Uterus (tissue), 2 donors: Measurements from ENCODE around the gene SLC6A4.

Experiments
- POLR2A ChIP-seq, 2 donors: fragments of 450-650 bp; IDR thresholded peaks; one replicate each; pipeline ENCODE4 v1.6.1; 2016; ENCODE audit warnings: antibody characterized with exemption in 2 of 2, mild to moderate bottlenecking in 1 of 2, moderate library complexity in 1 of 2
- TF ChIP-seq, protein P1 (sequence below), 4 experiments: fragments of 200-600 bp in 2 of 4; fragments of 450-650 bp in 2 of 4; sonication (generic) in 2 of 4; IDR thresholded peaks; one replicate each; pipeline ENCODE4 v1.5.1; 2016 to 2019; ENCODE audit warnings: antibody characterized with exemption in 4 of 4, mild to moderate bottlenecking in 2 of 4, moderate library complexity in 1 of 4

DNA sequence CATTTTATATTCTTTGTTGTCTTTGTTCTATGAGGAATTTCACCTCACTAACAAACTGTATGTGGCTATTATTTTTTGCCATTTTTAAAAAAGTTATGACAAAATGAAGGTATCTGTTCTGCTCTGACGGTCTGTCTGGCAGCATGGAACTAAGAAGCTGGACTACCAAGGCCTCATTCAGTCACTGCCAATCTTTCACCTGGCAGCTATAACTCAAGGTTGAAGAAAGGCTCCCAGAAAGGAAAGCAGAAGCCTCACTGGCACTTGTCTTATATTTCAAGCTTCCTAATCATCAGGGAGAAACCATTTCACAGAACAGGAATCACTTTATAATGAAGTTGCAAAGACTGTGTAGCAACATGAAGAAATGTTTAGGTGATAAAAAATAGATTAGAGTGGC, 18.7 kb upstream of the SLC6A4 start:
- TF ChIP-seq, protein P1, sequence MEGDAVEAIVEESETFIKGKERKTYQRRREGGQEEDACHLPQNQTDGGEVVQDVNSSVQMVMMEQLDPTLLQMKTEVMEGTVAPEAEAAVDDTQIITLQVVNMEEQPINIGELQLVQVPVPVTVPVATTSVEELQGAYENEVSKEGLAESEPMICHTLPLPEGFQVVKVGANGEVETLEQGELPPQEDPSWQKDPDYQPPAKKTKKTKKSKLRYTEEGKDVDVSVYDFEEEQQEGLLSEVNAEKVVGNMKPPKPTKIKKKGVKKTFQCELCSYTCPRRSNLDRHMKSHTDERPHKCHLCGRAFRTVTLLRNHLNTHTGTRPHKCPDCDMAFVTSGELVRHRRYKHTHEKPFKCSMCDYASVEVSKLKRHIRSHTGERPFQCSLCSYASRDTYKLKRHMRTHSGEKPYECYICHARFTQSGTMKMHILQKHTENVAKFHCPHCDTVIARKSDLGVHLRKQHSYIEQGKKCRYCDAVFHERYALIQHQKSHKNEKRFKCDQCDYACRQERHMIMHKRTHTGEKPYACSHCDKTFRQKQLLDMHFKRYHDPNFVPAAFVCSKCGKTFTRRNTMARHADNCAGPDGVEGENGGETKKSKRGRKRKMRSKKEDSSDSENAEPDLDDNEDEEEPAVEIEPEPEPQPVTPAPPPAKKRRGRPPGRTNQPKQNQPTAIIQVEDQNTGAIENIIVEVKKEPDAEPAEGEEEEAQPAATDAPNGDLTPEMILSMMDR (IDR thresholded peaks at IDR 0.05): no peak
- no peak for TF ChIP-seq POLR2A (IDR thresholded peaks at IDR 0.05)
